ENCODE measurements around the gene SNTA1.
"Not testable (repeated sequence)": the region's sequence is repeated elsewhere in the genome, so short reads cannot be mapped to it uniquely, and the experiment has no call there.

The SNTA1 gene

GRCh38 chr20:33433465-33434234 is 9.9 kb downstream of the SNTA1 start:
- FAIRE-seq (no peak), DNase-seq (ENCODE audit: insufficient read length, low spot score) (no peak)

- FAIRE-seq, result no peak
- DNase-seq (ENCODE audit: insufficient read length, low spot score), result no peak
Observed at GRCh38 chr20:33431797-33432381, 11.7 kb downstream of the SNTA1 start.

- not testable (repeated sequence) for FAIRE-seq; DNase-seq (ENCODE audit: insufficient read length, low spot score)
Observed at GRCh38 chr20:33423875-33424274, 19.7 kb downstream of the SNTA1 start.

- DNase-seq (ENCODE audit: insufficient read length, low spot score) (no peak), FAIRE-seq (no peak)
Observed at GRCh38 chr20:33423141-33423834, 20.3 kb downstream of the SNTA1 start.

- FAIRE-seq (no peak), DNase-seq (ENCODE audit: insufficient read length, low spot score) (no peak)
Observed at GRCh38 chr20:33419140-33419974, 24.2 kb downstream of the SNTA1 start.

- DNase-seq (ENCODE audit: insufficient read length, low spot score) (no peak), FAIRE-seq (no peak)
Observed at GRCh38 chr20:33418033-33418432, 25.5 kb downstream of the SNTA1 start.

- no peak for DNase-seq (ENCODE audit: insufficient read length, low spot score)
- no peak for FAIRE-seq
Observed at GRCh38 chr20:33415948-33416347, 27.6 kb downstream of the SNTA1 start.

- no peak for DNase-seq (ENCODE audit: insufficient read length, low spot score)
- no peak for FAIRE-seq
Observed at GRCh38 chr20:33412484-33412838, 31.1 kb downstream of the SNTA1 start.

- FAIRE-seq, result no peak
- DNase-seq (ENCODE audit: insufficient read length, low spot score), result no peak
Observed at GRCh38 chr20:33411711-33412483, 31.7 kb downstream of the SNTA1 start.

GRCh38 chr20:33411242-33411641 is 32.3 kb downstream of the SNTA1 start:
- no peak for FAIRE-seq
- DNase-seq (ENCODE audit: insufficient read length, low spot score), result no peak

- FAIRE-seq (no peak), DNase-seq (ENCODE audit: insufficient read length, low spot score) (no peak)
Observed at GRCh38 chr20:33410081-33410742, 33.4 kb downstream of the SNTA1 start.

- FAIRE-seq (no peak), DNase-seq (ENCODE audit: insufficient read length, low spot score) (no peak)
Observed at GRCh38 chr20:33408716-33409654, 34.6 kb downstream of the SNTA1 start.

GRCh38 chr20:33408313-33408712 is 35.2 kb downstream of the SNTA1 start:
- DNase-seq (ENCODE audit: insufficient read length, low spot score), result no peak
- FAIRE-seq, result no peak

GRCh38 chr20:33407796-33408195 is 35.8 kb downstream of the SNTA1 start:
- FAIRE-seq, result no peak
- no peak for DNase-seq (ENCODE audit: insufficient read length, low spot score)

GRCh38 chr20:33407251-33407650 is 36.3 kb downstream of the SNTA1 start:
- DNase-seq (ENCODE audit: insufficient read length, low spot score) (no peak), FAIRE-seq (no peak)

GRCh38 chr20:33404281-33404680 is 39.3 kb downstream of the SNTA1 start:
- no peak for FAIRE-seq
- DNase-seq (ENCODE audit: insufficient read length, low spot score), result no peak

GRCh38 chr20:33401921-33402369 is 41.6 kb downstream of the SNTA1 start:
- no peak for DNase-seq (ENCODE audit: insufficient read length, low spot score)
- FAIRE-seq, result no peak

- DNase-seq (ENCODE audit: insufficient read length, low spot score) (peak; percentile 76), FAIRE-seq (peak; percentile 62)
Observed at GRCh38 chr20:33401184-33401920, 42.2 kb downstream of the SNTA1 start, which contains the start of gene CDK5RAP1. CDK5RAP1 (minus strand) TSS chr20:33401519; CDS start chr20:33397064, 4,455 bp downstream.
